BLaER1 treated with 17β-estradiol and CSF1 and Interleukin-3, amounts not matched to agents 10 nM and 100 nM (cell line): ENCODE results near the gene SETD3.

Source experiments
- H3K27ac ChIP-seq, 11 experiments: shearing (Covaris generic); formaldehyde crosslinking; 2 replicates each; pipeline ENCODE4 v1.8.1; 2022
- H3K27me3 ChIP-seq, 11 experiments: shearing (Covaris generic); formaldehyde crosslinking; 2 replicates each; pipeline ENCODE4 v1.8.1; 2022
- H3K36me3 ChIP-seq, 11 experiments: shearing (Covaris generic); formaldehyde crosslinking; 2 replicates each; pipeline ENCODE4 v1.8.1; 2022
- H3K4me1 ChIP-seq, 10 experiments: shearing (Covaris generic); formaldehyde crosslinking; 2 replicates each; pipeline ENCODE4 v1.8.1; 2022
- H3K4me2 ChIP-seq, 11 experiments: shearing (Covaris generic); formaldehyde crosslinking; 2 replicates each; pipeline ENCODE4 v1.8.1; 2022
- H3K4me3 ChIP-seq, 10 experiments: shearing (Covaris generic); formaldehyde crosslinking; 2 replicates each; pipeline ENCODE4 v1.8.1; 2022
- H3K9ac ChIP-seq, 11 experiments: shearing (Covaris generic); formaldehyde crosslinking; 2 replicates each; pipeline ENCODE4 v1.8.1; 2022
- H3K9me3 ChIP-seq, 11 experiments: shearing (Covaris generic); formaldehyde crosslinking; replicated peaks in 1 of 11; 2 replicates each; pipeline ENCODE4 v1.8.1; 2022
- H4K20me1 ChIP-seq, 11 experiments: shearing (Covaris generic); formaldehyde crosslinking; 2 replicates each; pipeline ENCODE4 v1.8.1; 2022
- Cebpa-rat ChIP-seq, 11 experiments: shearing (Covaris generic); IDR thresholded peaks; 2 replicates each; pipeline ENCODE4 v1.8.1; 2022

SETD3 gene

DNA sequence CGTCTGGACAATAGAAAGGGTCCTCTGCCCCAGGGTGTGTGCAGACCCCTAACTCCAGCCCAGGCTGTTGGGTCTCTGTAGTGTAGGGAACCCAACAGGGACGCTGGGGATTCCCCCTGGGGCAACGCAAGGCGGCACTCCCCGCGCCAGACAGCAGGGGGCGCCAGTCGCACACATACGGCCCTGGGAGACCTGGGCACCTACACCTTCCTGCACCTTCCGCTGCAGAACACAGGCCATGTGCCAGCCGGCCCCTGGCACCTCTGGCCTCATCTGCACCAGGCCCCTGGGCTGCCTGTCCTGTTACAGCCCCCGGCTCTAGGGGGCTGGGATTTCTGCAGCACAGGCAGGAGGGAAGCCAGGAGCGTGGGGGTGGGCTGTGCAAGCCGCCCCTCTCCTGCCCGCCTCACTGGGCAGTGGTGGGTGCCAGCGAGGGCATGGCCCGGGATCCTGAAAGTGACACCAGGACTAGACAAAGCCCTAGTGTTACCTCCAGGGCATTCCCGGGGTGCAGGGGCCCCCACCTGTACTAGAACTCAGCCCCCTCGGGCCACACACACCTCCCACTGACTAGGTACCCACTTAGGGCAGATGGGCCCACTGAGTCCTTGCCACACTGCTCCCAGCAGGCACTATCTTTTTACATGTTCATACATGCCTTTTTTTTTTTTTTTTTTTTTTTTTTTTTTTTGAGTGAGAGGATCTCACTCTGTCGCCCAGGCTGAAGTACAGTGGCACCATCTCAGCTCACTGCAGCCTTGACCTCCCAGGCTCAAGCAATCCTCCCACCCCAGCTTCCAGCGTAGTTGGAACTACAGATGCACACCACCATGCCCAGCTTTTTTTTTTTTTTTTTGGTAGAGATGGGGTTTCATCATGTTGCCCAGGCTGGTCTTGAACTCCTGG is 38.0 kb upstream of the SETD3 start:
- no peak overlapping the region for H3K27ac ChIP-seq
- H3K9ac ChIP-seq = no peak overlapping the region
- no peak overlapping the region for H3K4me3 ChIP-seq
- H3K36me3 ChIP-seq = peaks cover 0 to 24% (median 9%) of the 10 kb centered on the region in 11 experiments; a peak in 15 of 22 replicates
- no peaks in the 10 kb centered on the region for H3K9me3 ChIP-seq
- peaks cover 0 to 98% (median 65%) of the 10 kb centered on the region in 11 experiments; a peak in 20 of 22 replicates for H4K20me1 ChIP-seq
- H3K4me2 ChIP-seq = peak overlapping the region in 5 of 11 experiments; percentile 42 to 66 (median 61); a peak in 8 of 22 replicates
- no peaks in the 10 kb centered on the region for H3K27me3 ChIP-seq
- no peak for TF ChIP-seq Cebpa-rat (IDR thresholded peaks at IDR 0.05)
- peaks cover 17 to 37% (median 27%) of the 10 kb centered on the region in 10 experiments for H3K4me1 ChIP-seq

DNA sequence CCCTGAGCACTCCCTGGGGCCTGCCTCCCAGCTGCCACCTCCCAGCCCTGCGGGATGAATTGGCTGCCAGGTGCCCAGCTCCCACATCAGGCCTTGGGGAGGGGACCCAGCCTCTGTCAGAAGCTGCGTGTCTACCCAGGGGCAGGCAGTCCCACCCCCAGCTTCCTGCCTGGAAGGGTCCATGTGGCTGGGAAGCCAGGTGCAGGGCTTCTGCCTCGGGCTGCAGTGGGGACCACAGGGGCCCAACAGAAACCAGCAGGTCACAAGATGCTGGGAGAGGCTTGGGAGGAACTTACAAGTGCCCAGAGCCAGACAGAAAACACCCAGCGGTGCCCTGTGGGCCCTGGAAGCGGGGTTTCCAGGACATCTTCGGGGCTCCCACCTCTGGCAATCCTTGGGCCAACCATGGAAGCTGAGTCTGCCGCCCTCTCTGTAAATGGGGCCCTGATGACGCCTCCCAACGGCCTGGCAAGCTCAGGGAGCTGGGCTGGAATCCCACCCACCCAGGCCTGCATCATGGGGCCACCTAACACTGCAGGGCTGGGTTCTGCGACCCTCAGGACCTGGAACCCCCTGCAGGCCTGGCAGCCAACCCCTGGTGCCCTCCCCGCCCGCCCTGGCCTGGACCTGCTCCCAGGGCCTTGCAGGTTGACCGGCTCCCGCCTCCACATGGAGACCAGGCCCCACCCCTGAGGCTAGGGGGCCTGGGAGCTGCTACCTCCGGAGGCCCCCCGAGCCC is 37.2 kb upstream of the SETD3 start:
- Histone ChIP-seq H3K4me2 (peak overlapping the region in 8 of 11 experiments; percentile 5 to 66 (median 51); a peak in 12 of 22 replicates), H4K20me1 (peaks cover 0 to 98% (median 64%) of the 10 kb centered on the region in 11 experiments; a peak in 20 of 22 replicates), H3K36me3 (peaks cover 2 to 32% (median 17%) of the 10 kb centered on the region in 11 experiments; a peak in 20 of 22 replicates), H3K27me3 (no peaks in the 10 kb centered on the region), H3K4me3 (no peak overlapping the region), H3K9ac (peak overlapping the region in 6 of 11 experiments; percentile 15 to 54 (median 38); a peak in 6 of 22 replicates), H3K4me1 (peaks cover 17 to 43% (median 33%) of the 10 kb centered on the region in 10 experiments), H3K9me3 (no peaks in the 10 kb centered on the region), H3K27ac (peak overlapping the region in 2 of 11 experiments; percentile 11 to 23; a peak in 3 of 22 replicates)
- TF ChIP-seq Cebpa-rat (IDR thresholded peaks at IDR 0.05) = no peak

DNA sequence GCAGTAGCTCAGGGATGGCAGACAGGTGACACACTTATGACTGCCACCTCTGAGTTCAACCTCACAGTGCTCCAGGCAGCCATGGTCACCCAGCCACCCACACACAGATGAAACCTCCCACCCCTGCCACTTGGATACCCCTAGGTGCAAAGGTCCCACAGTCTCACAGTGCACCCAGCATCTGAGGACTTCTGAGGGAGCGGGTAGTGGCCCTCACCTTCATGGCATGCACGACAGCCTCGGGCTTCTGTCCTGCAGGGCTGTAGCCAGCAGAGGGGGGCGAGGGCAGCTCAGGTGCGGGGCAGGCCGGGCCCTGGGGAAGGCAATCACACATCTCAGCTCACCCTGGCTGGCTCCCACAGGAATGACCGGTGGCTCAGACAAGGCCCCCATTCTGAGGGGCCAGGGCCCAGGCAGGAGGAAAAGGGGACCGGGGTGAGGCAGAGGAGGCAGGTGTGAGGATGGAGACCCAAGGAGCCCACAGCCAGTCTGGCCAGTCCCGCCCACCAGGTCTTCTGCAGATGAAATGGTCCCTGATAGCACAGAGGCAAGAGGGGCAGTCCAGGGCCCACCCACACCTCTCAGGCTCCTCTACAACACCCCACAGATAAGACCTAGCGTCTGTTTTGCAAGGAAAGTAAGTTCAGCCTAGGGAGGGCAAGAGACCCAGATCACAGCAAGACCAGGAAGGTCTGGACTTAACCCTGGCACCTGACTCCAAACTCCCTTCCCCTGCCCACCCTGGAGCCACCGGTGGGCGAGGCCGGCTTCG is 36.4 kb upstream of the SETD3 start:
- peaks cover 14 to 47% (median 28%) of the 10 kb centered on the region in 10 experiments for H3K4me1 ChIP-seq
- peaks cover 10 to 39% (median 24%) of the 10 kb centered on the region in 11 experiments for H3K36me3 ChIP-seq
- H3K4me3 ChIP-seq = no peak overlapping the region
- peak overlapping the region in 6 of 11 experiments; percentile 15 to 54 (median 38); a peak in 6 of 22 replicates for H3K9ac ChIP-seq
- H3K27me3 ChIP-seq = no peaks in the 10 kb centered on the region
- H3K9me3 ChIP-seq = no peaks in the 10 kb centered on the region
- peak overlapping the region in 8 of 11 experiments; percentile 5 to 66 (median 51); a peak in 12 of 22 replicates for H3K4me2 ChIP-seq
- peak overlapping the region in 1 of 11 experiments; percentile 23; a peak in 2 of 22 replicates for H3K27ac ChIP-seq
- H4K20me1 ChIP-seq = peaks cover 0 to 98% (median 69%) of the 10 kb centered on the region in 11 experiments; a peak in 20 of 22 replicates
- no peak for TF ChIP-seq Cebpa-rat (IDR thresholded peaks at IDR 0.05)

DNA sequence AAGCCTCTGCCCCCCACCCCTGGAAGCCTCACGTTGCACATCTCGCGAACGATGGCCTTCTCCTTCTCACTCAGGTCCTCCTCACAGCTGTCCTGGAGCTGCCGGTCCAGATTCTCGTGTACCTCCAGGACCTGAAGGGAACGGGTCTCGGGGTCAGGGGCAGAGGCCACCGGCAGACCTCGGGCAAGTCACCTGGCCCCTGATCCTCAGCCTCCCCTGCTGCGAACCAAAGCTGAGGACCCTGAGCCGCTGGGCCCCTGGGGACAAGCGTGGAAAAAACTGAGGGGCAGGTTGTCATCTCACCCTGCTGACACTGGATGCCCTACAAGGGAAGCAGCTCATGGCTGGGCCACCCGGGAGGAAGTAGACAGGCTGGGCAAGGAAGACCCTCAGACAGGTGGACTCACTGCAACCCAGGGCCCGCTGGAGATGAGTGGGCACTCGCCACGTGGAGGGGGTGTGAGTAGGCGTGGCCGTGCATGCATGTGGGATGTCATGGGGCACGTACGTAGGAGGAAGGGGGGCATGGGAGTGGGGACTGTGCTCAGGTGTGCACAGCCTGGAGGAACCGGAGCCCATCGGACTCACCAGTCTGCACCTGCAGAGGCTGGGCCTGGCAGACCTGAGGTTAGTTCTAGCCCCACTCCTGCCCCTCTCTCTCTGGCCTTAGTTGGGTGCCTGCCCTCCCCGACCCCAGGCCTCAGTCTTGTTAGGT is 35.7 kb upstream of the SETD3 start:
- H4K20me1 ChIP-seq = peaks cover 6 to 98% (median 76%) of the 10 kb centered on the region in 11 experiments; a peak in 21 of 22 replicates
- no peaks in the 10 kb centered on the region for H3K9me3 ChIP-seq
- no peak overlapping the region for H3K4me3 ChIP-seq
- no peak overlapping the region for H3K4me2 ChIP-seq
- peaks cover 17 to 43% (median 32%) of the 10 kb centered on the region in 11 experiments for H3K36me3 ChIP-seq
- H3K27me3 ChIP-seq = no peaks in the 10 kb centered on the region
- no peak for TF ChIP-seq Cebpa-rat (IDR thresholded peaks at IDR 0.05)
- H3K27ac ChIP-seq = no peak overlapping the region
- peaks cover 13 to 55% (median 33%) of the 10 kb centered on the region in 10 experiments; a peak in 19 of 20 replicates for H3K4me1 ChIP-seq
- no peak overlapping the region for H3K9ac ChIP-seq

DNA sequence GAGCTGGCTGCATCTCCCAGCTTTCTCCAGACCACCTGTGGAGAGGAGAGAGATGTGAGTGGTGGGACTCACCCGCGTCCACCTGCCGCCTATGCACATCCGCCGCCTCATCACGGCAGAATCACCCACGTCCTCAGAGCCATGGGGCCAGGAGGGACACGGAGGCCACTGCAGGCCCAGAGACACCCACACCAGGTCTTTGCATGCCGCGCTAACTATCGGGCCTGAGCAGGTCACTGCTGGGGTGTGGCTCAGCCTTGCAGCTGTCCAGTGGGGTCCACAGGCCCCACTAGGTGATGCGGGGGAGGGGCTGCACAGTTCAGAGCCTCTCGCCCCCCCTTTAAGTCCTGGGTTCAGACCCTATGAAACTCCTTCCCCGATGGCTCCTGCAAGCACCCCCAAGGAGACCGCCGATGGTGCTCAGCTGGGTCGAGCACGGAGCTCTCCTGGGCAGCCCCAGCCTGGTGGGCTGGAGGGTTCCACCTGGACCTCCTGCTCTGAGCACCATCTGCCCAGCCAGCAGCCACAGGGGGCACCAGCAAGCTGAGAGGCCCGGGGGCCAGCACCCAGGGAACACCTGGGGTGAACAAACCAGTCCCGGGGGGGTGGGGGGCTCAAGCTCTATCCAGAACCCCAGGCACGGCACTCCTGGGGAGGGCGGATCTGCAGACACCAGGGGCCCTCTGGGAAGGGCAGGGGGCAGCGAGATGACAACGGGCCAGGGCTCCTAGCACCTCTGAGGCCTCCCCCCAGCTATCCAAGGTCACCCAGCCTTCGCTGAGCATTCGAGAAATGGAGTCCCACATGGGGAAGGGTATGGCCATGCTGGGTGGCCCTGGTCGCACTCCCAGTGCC is 34.9 kb upstream of the SETD3 start:
- Histone ChIP-seq H3K36me3 (peaks cover 25 to 48% (median 40%) of the 10 kb centered on the region in 11 experiments), H3K4me1 (peaks cover 13 to 62% (median 40%) of the 10 kb centered on the region in 10 experiments; a peak in 19 of 20 replicates), H4K20me1 (peaks cover 9 to 98% (median 78%) of the 10 kb centered on the region in 11 experiments; a peak in 21 of 22 replicates), H3K27me3 (no peaks in the 10 kb centered on the region), H3K9me3 (no peaks in the 10 kb centered on the region), H3K27ac (no peak overlapping the region), H3K9ac (no peak overlapping the region), H3K4me2 (no peak overlapping the region), H3K4me3 (no peak overlapping the region)
- TF ChIP-seq Cebpa-rat (IDR thresholded peaks at IDR 0.05) = no peak

DNA sequence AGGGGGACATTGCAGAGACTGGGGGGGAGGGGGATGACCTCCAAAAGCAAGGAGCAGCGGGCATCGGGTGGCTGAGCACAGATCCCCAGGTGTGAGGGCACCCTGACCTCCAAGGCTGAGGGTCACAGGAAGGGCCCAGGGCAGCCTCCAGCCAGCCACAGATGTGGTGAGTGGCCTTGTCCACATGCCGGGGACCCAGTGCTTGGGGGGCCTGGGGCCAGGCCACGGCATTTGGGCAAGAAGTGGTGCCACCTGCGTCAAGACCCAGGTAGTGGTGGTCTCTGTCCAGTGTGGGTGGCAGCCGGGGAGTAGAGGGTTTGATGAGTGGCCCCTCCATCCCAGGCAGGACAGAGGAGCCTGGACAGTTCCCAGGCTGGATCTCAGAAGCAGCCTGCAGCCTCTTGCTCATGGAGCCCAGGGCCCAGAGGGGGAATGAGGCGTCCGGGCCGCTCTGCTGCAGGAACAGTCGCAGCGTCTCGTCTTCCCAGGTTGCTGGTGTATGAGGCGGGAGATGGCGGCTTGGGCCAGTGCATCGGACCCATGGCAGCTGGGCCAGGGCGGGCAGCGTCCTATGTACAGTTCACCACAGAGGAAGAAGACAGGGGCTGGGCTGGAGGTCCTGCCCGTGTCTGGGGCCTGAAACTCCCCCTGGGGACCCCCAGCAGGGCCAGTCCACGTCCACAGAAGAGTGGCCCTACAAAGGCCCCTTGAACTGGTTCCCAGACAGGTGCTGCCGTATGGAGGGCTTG is 34.1 kb upstream of the SETD3 start:
- no peaks in the 10 kb centered on the region for H3K27me3 ChIP-seq
- H3K36me3 ChIP-seq = peaks cover 28 to 51% (median 43%) of the 10 kb centered on the region in 11 experiments
- H3K4me2 ChIP-seq = peak overlapping the region in 3 of 11 experiments; percentile 26 to 64 (median 43); a peak in 5 of 22 replicates
- no peaks in the 10 kb centered on the region for H3K9me3 ChIP-seq
- H3K9ac ChIP-seq = peak overlapping the region in 3 of 11 experiments; percentile 7 to 33 (median 33); a peak in 2 of 22 replicates
- no peak overlapping the region for H3K27ac ChIP-seq
- H4K20me1 ChIP-seq = peaks cover 12 to 94% (median 80%) of the 10 kb centered on the region in 11 experiments; a peak in 21 of 22 replicates
- no peak overlapping the region for H3K4me3 ChIP-seq
- no peak for TF ChIP-seq Cebpa-rat (IDR thresholded peaks at IDR 0.05)
- H3K4me1 ChIP-seq = peaks cover 13 to 62% (median 41%) of the 10 kb centered on the region in 10 experiments; a peak in 19 of 20 replicates
